Activated CD8-positive, alpha-beta T cell treated with anti-CD3 and anti-CD28 coated beads for 36 hours (primary cell): ENCODE results near the gene ARHGEF16. TPM values are rescaled to one million over a fixed set of nuclear protein-coding genes. Genes with fewer than 3 reads are reported as not detected.

Experiments
- ATAC-seq: fragments of 200-7000 bp; cut with Tn5 transposase; one replicate; pipeline ENCODE4 v1.10.0; 2021; ENCODE audit warnings: mild to moderate bottlenecking, moderate library complexity
- CTCF ChIA-PET: fragments of 350-600 bp; sonication (Branson Sonifier 250); formaldehyde crosslinking; loops from one replicate; lab custom pipeline; 2021; ENCODE audit warnings: antibody characterized with exemption; lab: Charles Lee
- POLR2A ChIA-PET: fragments of 350-600 bp; sonication (Branson Sonifier 250); formaldehyde crosslinking; loops from one replicate; lab custom pipeline; 2021; ENCODE audit warnings: antibody characterized with exemption; lab: Charles Lee
- DNase-seq: peaks from one replicate; pipeline ENCODE4 v3.0.0-alpha.2; 2020
- H3K27ac Mint-ChIP-seq: one replicate; pipeline ENCODE4 v1.8.0; 2021; ENCODE audit warnings: mild to moderate bottlenecking, mixed read lengths
- H3K27me3 Mint-ChIP-seq: one replicate; pipeline ENCODE4 v1.8.0; 2021; ENCODE audit warnings: mixed read lengths
- H3K36me3 Mint-ChIP-seq: one replicate; pipeline ENCODE4 v1.8.0; 2021; ENCODE audit warnings: low read depth, mixed read lengths
- H3K4me1 Mint-ChIP-seq: one replicate; pipeline ENCODE4 v1.8.0; 2021; ENCODE audit warnings: low read depth, mixed read lengths
- H3K4me3 Mint-ChIP-seq: one replicate; pipeline ENCODE4 v1.8.0; 2021; ENCODE audit warnings: mild to moderate bottlenecking, moderate library complexity, mixed read lengths
- H3K9me3 Mint-ChIP-seq: one replicate; pipeline ENCODE4 v1.8.0; 2021; ENCODE audit warnings: mixed read lengths
- CTCF ChIP-seq: fragments of 200-600 bp; IDR thresholded peaks from one replicate; pipeline ENCODE4 v1.8.0; 2022; ENCODE audit warnings: antibody characterized with exemption, mild to moderate bottlenecking
- intact Hi-C: fragments of 100-400 bp; cut with micrococcal nuclease; formaldehyde crosslinking; loops from one replicate; pipeline ENCODE4 v1.10.0; 2022
- total RNA-seq, 2 experiments: library from RNA; stranded (reverse); gene quantifications; one replicate each; pipeline ENCODE4 v1.2.3, GENCODE V29; 2021

ARHGEF16 gene
- total RNA-seq, 2 experiments from 2014 or later: not detected

- intact Hi-C loops: no loop called here
- Mint-ChIP-seq H3K36me3 (no peaks in the 10 kb centered on the region), H3K27me3 (no peaks in the 10 kb centered on the region), H3K27ac (no peak overlapping the region), H3K9me3 (no peaks in the 10 kb centered on the region), H3K4me1 (no peaks in the 10 kb centered on the region), H3K4me3 (no peak overlapping the region)
- DNase-seq (no peak), ATAC-seq (no peak)
- CTCF ChIA-PET: interaction anchor here (2.2 kb wide), 1 partner anchor 10 kb away, joined by 6 read pairs; no protein-coding TSS in a partner anchor
- no peak for TF ChIP-seq CTCF
- POLR2A ChIA-PET: no interaction called here
These were observed 47.0 kb downstream of the ARHGEF16 start for GRCh38 chr1:3501437-3501836.

DNA sequence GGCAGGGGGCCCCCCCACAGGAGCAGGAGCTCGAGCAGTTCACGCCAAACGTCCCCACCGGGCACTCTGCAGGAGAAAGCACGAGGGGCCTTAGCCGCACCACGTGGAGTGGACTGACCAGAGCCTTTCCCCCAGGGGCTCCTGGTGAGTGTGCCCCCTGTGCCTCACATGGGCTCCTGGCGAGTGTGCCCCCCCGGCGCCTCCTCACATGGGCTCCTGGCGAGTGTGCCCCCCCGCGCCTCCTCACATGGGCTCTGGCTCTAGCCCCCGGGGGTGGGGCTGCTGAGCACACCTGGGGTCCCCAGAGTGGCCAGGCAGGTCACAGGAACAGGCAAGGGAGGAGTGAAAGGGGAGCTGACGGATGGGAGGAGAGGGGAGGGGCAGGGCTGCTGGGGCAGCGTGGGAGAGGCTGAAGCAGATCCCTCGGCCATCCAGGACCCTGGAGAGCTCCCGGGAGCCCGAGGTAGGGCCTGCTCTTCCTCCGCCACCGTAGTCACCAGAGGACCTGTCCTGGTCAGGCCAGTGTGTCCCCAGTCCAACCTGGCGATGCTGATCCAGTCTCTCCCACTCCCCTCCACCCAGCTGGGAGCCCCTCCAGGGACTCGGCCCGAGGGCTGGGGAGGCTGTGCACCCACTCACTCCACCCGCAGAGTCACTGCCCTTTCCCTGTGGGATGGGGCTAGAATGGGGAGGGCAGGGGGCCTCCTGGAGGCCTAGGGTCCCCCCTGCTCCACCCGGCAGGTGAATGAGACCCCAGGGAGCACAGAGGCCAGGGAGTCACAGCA lies 47.6 kb downstream of the ARHGEF16 start:
- intact Hi-C loops: no loop called here
- no peaks in the 10 kb centered on the region for H3K4me1 Mint-ChIP-seq
- ATAC-seq (peak; percentile 49), DNase-seq (peak; percentile 27)
- ChIA-PET POLR2A (no interaction called here), CTCF (interaction anchor here (2.2 kb wide), 1 partner anchor 11 kb away, joined by 6 read pairs; no protein-coding TSS in a partner anchor)
- no peaks in the 10 kb centered on the region for H3K27me3 Mint-ChIP-seq
- H3K36me3 Mint-ChIP-seq: no peaks in the 10 kb centered on the region
- TF ChIP-seq CTCF: no peak
- no peaks in the 10 kb centered on the region for H3K9me3 Mint-ChIP-seq
- no peak overlapping the region for H3K27ac Mint-ChIP-seq
- no peak overlapping the region for H3K4me3 Mint-ChIP-seq

DNA sequence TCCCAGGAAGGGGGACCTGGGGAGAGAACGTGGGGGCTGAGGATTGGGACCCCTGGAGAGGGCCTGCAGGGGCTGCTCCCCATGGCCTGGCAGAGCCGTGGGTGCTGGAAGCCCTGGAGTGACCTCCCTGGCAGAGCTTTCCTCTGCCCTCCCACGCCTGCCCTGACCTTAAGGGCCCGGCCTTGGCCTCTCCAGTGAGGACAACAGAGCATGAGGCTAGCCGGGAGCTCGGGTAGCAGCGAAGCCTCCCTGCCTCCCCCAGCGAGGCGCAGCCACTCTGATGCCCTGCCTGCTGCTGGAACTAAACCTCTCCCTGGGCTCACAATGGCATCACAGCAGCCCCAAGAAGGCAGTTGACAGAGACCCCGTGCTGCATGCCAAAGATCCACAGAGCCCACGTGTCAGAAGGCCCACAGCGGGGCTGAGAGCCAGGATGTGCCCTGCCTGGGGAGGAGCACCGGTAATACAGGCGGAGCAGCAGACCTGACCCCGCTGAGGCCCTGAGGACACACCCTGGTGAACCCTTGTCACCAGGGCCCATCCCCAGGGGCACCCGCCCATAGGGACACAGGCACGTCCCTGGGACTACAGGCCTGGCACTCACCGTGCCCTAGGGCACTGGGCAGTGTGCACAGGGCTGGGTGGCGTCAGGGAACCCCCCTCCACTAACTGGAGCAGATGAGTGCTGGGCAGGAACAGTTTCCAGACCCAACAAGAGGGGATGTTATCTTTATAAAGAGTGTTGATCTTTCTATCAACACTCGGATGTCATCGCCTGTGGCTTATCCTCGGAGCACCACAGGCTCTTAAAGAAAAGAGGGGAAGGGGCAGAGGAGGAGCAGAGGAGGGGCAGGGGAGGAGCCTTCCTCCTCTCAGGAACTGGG lies 48.4 kb downstream of the ARHGEF16 start:
- no peak for ATAC-seq
- CTCF ChIA-PET: interaction anchor here (2.2 kb wide), 1 partner anchor 12 kb away, joined by 6 read pairs; no protein-coding TSS in a partner anchor
- intact Hi-C loops: no loop called here
- H3K9me3 Mint-ChIP-seq: no peaks in the 10 kb centered on the region
- DNase-seq: no peak
- H3K4me1 Mint-ChIP-seq: no peaks in the 10 kb centered on the region
- no peak overlapping the region for H3K27ac Mint-ChIP-seq
- no peak for TF ChIP-seq CTCF
- POLR2A ChIA-PET: no interaction called here
- no peak overlapping the region for H3K4me3 Mint-ChIP-seq
- no peaks in the 10 kb centered on the region for H3K27me3 Mint-ChIP-seq
- no peaks in the 10 kb centered on the region for H3K36me3 Mint-ChIP-seq

DNA sequence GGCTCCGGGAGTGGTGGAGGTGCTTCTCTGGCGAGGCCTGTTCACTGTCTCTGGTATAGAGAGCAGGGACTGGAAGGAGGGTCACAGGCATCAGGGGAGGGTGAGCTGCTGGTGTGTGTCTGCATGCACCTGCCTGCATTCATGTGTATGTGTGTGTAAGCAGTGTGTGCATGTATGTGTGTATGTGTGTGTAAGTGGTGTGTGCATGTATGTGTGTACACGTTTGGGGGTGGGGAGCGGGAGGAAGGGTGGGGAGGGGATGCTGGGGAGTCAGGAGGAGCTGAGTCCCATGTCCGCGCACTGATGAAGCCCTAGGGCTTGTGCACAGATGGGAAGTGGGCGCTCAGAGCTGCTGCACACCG lies 49.0 kb downstream of the ARHGEF16 start:
- no peaks in the 10 kb centered on the region for H3K27me3 Mint-ChIP-seq
- DNase-seq: no peak
- no peak for ATAC-seq
- ChIA-PET CTCF (interaction anchor here (2.2 kb wide), 1 partner anchor 13 kb away, joined by 6 read pairs; no protein-coding TSS in a partner anchor), POLR2A (no interaction called here)
- TF ChIP-seq CTCF: no peak
- H3K27ac Mint-ChIP-seq: no peak overlapping the region
- intact Hi-C loops: no loop called here
- H3K4me1 Mint-ChIP-seq: no peaks in the 10 kb centered on the region
- H3K4me3 Mint-ChIP-seq: no peak overlapping the region
- no peaks in the 10 kb centered on the region for H3K36me3 Mint-ChIP-seq
- H3K9me3 Mint-ChIP-seq: no peaks in the 10 kb centered on the region
